ENCODE measurements around the gene AMPD3. TPM values are rescaled to one million over a fixed set of nuclear protein-coding genes. Genes with fewer than 3 reads are reported as not detected.

The AMPD3 gene
- polyA plus RNA-seq, 4 donors = 5.1 to 7.7 (median 5.5) TPM

DNA sequence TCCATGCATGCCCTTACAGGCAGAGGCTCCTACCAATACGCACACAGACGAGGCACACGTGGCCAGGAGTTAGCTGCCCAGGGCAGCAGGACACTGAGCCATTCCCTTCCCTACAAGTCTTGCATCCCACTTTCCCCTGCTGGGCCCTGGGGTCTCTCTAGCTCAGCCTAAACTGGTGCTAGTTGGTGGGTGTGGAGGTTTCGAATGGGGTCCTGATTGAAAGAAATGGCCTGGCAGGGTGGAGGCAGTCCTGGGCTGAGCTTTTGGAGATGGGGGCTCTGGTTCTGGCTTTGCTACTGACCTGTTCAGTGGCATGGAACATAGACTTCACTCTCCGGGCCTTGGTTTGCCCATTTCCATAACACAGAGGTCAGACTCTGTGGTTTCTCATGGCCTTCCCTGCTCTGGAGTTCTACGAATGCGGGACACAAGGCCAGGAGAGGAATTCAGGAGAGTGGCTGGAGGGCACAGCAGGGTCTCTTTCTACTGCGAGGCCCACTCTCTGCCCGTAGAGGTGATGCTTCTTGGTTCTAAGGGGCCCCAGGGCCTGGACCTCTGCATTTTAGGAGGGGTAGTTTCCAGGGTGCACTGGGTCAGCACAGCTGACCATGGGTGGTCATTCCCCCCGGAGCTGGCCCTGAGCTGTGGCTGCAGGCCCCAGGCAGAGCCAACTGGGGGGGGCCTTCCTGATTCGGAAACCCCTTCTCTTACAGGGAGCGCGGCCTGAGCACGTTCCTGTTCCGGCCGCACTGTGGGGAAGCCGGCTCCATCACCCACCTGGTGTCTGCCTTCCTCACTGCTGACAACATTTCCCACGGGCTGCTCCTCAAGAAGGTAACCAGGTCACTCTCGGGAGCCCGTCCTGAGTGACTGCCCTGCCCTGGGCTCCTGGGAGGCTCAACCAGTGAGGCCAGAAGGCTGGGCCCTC lies 46.0 kb downstream of the AMPD3 start:
- DNase-seq (ENCODE audit: low read depth in 4 of 4, low spot score in 2 of 4) = no peak

DNA sequence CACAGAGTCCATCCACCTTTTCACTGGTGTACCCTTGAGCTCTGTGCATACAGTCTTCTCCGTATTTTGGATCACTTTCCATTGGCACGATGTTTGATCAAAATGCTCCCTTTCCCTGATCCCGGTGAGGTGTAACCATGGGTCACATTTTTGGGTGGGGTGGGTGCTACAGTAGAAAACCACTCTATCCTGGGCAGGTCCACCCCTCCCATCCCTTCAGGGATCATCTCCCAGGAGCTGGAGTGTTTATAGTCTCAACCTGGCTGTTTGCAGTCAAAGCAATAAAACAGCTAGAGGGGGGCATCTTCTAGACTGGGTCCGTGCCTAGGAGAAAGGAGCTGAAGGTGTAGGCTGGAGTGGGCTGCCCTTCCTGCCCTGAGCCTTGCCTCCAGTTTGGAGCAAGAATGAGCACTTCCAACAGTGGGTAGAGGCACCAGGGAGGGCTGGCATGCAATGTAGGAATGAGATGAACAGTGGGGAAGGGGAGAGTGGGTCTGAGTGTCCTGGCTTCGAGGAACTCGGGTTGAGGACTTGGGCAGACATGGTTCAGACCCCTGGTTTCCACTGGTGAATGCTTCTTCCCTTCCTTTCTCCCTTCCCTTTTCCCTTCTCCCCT lies 47.1 kb downstream of the AMPD3 start:
- no peak for DNase-seq (ENCODE audit: low read depth in 4 of 4, low spot score in 2 of 4)

DNA sequence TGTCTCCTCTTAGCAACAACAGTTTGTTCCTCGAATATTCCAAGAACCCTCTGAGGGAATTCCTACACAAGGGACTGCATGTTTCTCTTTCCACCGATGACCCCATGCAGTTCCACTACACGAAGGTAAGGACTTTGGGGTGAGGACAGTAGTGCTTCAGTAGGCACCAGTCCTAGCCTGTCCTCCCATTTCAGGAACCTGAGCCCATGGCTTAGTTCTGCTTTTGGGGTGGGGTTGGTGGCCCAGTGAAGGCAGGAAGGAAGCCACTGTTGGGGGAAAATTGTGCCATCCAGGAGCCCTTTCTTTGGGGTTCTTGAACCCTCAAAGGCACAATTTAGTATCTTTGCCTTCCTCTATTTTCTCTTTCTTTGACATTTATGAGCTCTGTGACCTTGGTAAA lies 47.7 kb downstream of the AMPD3 start:
- no peak for DNase-seq (ENCODE audit: low read depth in 4 of 4, low spot score in 2 of 4)

DNA sequence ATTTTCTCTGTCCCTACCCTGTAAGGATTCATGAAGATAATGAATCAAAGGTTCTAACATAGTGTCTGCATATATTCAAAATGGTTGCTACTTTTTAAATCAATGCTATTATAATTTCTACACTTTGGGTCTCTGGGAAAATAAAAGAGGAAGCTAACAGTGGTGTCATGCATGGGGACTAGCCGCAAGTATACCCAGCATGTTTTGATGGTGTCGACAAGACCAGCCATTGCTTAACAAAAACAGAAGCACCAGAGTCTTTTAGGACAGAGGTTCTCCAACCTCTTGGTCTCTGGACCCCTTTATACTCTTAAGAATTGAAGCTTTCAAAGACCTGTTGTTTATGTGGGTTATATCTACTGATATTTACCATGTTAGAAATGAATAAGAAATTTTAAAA lies 48.2 kb downstream of the AMPD3 start:
- DNase-seq (ENCODE audit: low read depth in 4 of 4, low spot score in 2 of 4) = no peak

DNA sequence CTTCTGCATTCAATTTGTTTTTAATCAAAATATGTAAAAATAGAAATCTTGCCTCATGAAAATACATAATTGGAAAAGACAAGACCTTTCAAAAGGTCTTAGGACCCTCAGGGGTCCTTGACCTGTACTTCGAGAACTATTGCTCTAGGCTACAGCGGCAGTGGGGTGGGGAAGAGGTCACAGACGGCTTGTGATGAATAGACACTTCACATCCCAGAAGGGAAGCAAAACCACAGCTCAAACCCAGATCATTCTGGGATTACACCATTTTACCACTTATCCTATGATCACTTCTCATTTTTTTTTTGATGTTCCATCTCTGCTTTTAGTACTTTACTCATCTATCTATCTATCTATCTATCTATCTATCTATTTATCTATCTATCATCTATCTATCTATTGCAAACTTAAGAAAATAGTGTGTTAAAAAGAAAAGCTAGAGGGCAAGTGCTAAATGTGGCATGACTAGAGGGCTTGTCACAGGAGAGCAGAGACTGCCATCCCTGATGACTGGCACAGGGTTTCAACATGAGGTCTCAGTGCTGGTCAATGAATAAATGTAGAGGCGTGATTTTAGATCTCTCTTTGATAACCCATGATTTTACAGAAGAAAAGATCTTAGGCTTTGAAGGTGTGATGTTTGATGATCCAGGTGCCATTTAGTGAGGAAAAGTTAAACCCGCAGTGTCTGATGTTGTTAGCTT lies 48.9 kb downstream of the AMPD3 start:
- no peak for DNase-seq (ENCODE audit: low read depth in 4 of 4, low spot score in 2 of 4)

DNA sequence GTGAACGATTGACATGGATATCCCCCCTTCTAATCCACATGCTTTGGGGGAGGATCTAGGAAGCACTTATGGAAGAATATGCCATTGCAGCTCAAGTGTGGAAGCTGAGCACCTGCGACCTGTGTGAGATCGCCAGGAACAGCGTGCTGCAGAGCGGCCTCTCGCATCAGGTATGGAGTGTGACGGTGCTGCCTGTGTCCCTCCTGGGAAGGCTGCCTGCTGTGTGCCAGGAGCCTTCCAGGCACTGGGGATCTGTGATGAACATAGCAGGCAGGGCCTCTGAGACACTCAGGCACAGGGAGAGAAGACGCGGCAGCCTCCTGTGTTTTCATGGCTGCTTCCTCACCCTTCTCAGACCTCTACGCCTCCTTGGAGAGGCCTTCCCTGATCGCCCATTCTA lies 49.4 kb downstream of the AMPD3 start:
- DNase-seq (ENCODE audit: low read depth in 4 of 4, low spot score in 2 of 4) = no peak

DNA sequence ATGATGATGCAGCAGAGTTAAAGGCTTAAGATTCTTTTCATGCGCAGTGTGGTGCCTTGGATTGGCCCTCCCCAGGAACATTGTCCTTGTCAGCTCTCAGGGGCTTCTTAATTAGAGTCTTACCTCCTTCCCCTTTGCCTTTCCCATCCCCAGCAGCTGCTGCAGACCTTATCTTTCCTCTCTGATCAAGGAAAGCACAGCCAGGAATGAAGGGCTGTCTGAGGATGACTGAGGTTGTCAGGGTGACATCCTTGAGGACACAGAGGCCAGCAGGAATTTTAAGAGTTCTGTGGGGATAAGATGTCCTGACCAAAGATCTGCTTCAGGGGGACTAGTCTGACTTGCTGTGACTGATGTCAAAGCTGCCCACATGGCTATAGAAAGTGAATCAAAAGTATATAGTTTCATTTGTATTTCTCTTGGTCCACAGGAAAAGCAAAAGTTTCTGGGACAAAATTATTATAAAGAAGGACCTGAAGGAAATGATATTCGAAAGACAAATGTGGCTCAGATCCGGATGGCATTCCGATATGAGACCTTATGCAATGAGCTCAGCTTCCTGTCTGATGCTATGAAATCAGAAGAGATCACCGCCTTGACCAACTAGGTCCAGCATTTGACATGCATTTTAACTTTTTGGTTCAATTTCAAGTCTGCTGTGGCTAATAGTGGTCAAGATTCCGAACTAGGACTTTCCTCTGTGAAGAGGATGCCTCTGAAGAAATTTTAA lies 50.4 kb downstream of the AMPD3 start:
- DNase-seq (ENCODE audit: low read depth in 4 of 4, low spot score in 2 of 4) = no peak

DNA sequence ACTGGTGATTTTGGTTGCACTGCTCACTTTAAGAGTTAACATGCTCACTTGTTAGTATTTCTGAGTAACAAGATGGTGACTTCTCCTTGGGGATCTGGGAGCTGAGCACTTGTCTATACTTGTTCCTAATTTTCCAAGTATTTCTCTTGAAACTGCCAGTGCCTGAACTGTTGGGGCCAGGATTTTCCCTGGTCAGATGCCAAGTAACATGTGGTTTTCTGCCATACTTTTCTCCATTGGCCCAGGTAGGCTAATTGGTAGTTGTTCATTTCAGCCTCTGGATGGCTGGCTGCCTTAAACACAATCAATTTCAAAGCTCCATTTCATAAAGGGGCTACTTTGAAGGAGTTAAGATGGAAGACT lies 50.9 kb downstream of the AMPD3 start:
- DNase-seq (ENCODE audit: low read depth in 4 of 4, low spot score in 2 of 4) = no peak

DNA sequence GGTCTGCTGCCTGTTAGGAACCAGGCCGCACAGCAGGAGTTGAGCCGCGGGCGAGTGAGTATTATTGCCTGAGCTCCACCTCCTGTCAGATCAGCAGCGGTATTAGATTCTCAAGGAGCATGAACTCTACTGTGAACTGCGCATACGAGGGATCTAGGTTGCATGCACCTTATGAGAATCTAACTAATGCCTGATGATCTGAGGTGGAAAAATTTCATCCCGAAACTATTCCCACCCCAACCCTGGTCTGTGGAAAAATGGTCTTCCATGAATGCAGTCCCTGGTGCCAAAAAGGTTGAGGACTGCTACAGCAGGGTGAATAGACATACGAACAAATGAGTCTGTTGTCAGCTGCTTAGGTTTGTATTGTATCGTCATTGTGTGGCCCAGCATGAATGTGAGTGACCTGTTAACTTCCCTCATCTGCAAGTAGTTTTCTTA lies 56.1 kb downstream of the AMPD3 start:
- no peak for DNase-seq (ENCODE audit: low read depth in 4 of 4, low spot score in 2 of 4)

DNA sequence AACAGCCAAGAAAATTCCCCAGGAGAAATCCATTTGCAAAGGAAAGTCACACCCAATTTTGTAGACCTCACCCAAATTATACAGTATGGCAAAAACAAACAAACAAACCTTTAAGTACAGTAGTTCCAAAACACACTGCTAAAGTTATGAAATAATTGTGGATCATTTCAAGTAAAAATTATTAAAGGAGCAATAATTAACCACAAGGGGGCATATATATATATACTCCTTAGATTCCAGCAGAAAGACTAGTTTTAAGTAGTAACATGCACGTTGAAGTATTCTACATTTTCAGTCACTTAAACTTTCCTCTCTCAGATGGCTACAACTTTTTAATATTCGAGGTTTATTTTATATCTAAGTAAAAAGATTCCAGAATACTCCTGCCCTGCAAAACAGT lies 59.1 kb downstream of the AMPD3 start:
- no peak for DNase-seq (ENCODE audit: low read depth in 4 of 4, low spot score in 2 of 4)

DNA sequence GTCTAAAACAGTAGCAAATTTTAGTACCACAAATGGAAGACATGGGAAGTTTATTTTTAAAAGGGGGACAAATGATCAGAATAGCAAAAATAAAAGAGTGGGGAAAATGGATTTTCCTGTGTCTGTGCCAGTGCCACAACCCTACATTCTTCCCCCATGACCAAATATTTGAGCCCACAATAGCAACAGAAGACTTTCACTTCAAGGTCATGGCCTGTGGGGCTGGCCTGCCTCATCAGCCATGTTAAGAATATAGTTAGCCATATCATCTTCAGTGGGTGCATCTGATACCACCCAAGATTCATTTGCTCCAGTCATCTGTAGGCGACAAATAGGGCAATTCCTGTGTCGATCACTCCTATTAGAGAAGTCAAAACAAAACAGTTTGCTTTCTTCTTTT lies 59.6 kb downstream of the AMPD3 start:
- DNase-seq (ENCODE audit: low read depth in 4 of 4, low spot score in 2 of 4) = no peak

DNA sequence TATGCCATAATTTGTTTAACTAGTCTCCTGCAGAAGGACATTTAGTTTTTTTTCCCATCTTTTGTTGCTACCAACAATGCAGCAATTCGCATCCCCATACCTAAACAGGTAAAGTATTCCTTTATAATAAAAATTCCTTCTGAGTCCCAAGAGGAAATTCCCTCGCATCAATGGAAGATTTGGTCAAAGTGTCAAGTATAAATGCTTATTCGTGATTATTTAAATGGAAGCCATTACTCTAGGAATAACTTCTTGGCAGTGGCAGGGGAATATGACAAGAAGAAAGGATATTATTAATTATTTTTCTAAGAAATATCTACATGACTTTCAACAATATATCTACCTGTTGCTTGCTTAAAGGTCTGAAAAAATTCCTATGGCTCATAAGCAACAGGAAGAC lies 60.4 kb downstream of the AMPD3 start:
- no peak for DNase-seq (ENCODE audit: low read depth in 4 of 4, low spot score in 2 of 4)

DNA sequence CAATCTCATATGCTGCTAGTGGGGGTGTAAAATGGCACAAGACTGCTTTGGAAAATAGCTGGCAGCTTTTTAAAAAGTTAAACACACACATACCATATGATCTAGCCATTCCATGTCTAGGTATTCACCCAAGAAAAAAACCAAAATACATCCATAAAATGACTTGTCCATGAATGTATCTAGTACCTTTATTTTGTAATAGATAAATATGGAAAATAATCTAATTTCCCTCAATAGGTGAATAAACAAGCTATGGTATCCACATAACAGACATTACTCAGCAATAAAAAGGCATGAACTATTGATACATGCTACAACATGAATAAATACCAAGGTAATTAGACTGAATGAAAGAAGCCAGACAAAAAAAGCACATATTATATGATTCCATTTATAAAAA lies 63.1 kb downstream of the AMPD3 start:
- no peak for DNase-seq (ENCODE audit: low read depth in 4 of 4, low spot score in 2 of 4)

DNA sequence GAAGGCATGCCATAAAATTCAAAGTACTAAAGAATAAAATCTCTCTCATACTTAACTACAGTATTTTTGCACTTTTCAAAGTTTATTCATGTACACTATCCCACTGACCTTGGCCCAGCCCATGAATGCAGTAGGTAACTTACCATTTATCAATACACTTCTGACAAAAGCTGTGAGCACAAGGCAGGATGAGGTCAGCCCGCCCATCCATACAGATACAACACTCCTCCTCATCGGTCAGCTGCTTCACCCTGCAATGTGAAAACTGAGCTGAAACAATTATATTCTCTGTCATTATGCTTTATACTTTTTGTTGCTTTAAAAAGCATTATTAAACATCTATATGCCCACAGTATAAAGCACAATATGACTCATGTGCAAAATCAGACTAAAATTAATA lies 63.8 kb downstream of the AMPD3 start:
- DNase-seq (ENCODE audit: low read depth in 4 of 4, low spot score in 2 of 4) = no peak

DNA sequence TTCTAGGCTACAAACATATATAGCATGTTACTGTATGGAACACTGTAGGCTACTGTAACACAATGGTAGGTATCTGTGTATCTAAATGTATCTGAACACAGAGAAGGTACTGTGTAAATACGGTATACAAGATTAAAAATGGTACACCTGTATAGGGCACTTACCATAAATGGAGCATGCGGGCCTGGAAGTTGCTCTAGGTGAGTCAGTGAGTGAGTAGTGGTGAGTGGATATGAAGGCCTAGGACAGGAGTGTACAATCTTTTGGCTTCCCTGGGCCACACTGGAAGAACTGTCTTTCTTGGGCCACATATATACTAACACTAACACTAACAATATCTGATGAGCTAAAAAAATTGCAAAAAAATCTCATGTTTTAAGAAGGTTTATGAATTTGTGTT lies 64.6 kb downstream of the AMPD3 start:
- no peak for DNase-seq (ENCODE audit: low read depth in 4 of 4, low spot score in 2 of 4)

DNA sequence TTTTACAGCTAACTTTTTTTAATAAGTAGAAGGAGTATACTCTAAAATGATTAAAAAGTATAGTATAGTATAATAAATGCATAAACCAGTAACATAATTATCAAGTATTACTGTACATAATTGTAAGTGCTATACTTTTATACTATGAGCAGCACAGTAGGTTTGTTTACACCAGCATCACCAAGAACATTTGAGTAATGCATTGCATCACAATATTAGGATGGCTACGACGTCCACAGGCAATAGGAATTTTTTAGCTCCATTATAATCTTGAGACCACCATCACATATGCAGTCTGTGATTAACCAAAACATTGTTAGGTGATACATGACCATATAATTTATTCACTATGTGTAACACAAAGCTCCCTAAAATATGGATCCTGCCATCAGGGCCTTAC lies 65.5 kb downstream of the AMPD3 start:
- DNase-seq (ENCODE audit: low read depth in 4 of 4, low spot score in 2 of 4) = no peak

DNA sequence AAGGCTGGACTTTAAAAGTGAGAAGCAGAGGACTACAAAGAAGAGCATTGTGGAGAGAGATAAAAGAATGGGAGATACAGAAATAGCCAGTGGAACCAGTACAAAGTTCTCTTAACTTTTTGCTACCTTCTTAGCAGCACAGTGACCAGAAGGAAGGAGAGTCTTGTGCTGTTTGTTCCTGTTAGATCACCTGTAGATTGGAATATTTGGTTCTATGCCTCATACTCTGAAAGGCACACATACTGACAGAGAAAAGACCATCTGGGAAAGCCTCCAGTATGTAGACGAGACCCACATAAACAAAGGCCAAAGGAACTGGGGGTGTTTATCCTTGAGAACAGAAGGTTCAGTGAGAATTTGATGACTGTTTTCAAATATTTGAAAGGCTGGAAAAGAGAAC lies 67.2 kb downstream of the AMPD3 start:
- no peak for DNase-seq (ENCODE audit: low read depth in 4 of 4, low spot score in 2 of 4)

DNA sequence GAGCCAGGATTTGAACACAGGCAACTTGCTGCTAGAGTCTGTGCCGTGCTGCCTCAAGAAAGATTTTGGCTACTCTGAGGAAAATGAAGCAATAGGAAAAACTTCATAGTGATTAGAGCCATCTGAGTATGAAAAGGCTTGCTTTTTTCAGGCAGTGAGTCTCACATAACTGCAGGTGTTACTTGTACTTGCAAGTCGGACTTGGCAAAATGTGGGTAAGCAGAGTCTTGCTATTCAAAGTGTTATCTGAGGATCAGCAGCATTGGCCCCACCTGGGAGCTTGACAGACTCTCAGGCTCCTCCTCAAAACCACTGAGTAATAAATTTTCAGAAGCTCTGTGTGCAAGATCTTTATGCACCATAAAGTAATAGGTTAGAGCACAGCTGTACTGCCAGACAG lies 67.9 kb downstream of the AMPD3 start:
- DNase-seq (ENCODE audit: low read depth in 4 of 4, low spot score in 2 of 4) = no peak

DNA sequence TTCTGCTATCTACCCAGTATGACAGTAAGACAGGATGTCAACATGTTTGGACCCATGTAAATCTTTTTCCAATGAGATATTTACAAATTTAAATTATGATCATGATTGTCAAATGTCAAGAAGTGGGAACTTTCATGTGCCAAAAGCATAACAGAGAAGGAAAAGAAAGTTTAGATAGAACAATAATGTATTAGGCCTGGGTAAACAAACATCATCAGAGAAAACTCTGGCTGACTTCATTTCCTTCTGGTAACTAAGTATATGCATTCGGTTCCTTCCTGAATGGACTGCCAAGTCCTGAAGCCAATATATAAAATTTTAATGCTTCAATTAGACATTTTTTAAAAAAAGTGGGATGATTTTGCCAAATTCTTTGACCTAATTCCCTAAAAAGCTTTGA lies 69.4 kb downstream of the AMPD3 start:
- no peak for DNase-seq (ENCODE audit: low read depth in 4 of 4, low spot score in 2 of 4)

DNA sequence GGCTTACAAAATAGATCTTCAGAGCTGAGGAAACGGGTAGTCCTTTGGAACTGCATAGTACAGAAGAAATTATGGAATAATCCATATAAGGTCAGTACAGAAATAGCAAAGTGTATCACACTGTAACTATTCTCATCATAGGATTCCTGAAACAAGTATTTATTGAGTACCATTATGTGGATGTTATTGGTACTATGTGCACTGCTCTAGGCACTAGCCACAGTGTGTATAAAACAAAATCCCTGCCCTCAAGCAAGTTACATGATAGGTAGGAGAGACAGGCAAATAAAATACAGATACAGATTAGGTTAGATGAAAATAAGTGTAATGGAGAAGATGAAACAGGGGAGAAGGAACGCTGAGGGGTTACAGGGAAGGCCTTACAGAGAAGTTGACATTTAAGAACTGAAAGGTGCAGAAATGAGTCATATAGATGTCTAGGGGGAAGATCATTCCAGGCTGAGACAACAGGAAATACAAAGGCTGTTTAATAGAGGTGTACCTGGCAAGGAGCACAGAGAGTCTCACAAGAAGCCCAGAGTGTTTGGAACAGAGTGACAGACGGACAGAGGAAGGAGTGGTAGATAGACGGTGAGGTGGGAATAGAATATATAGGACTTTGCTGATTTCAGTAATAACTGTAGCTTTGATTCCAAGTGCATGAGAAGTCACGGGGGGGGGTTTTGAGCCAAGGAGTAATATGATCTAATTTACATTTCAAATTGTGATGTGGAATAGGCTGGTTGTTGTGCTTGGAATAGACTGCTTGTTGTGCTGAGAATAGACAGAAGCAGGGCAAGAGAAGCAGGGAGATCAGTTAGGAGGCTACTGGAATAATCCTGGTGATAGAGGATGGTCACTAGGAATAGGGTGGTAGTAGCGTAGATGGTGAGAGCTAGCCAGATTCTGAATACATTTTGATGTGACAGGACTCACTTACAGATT lies 72.2 kb downstream of the AMPD3 start:
- DNase-seq (ENCODE audit: low read depth in 4 of 4, low spot score in 2 of 4) = no peak
